Endothelial cell (in vitro differentiated cells): ENCODE results near the gene PNPLA5. TPM values are rescaled to one million over a fixed set of nuclear protein-coding genes. Genes with fewer than 3 reads are reported as not detected.
"Not testable (repeated sequence)": the region's sequence is repeated elsewhere in the genome, so short reads cannot be mapped to it uniquely, and the experiment has no call there.

Experiments
- DNase-seq: peaks from one replicate; pipeline ENCODE4 v3.0.0; 2021; ENCODE audit warnings: low spot score
- H3K27ac Mint-ChIP-seq: one replicate; pipeline ENCODE4 v1.8.0; 2021; ENCODE audit warnings: mixed read lengths, inconsistent platforms; ENCODE audit not compliant: unreplicated experiment
- H3K27me3 Mint-ChIP-seq: one replicate; pipeline ENCODE4 v1.8.0; 2021; ENCODE audit warnings: mild to moderate bottlenecking, moderate library complexity, mixed read lengths, inconsistent platforms; ENCODE audit not compliant: unreplicated experiment
- H3K36me3 Mint-ChIP-seq: one replicate; pipeline ENCODE4 v1.8.0; 2021; ENCODE audit warnings: mild to moderate bottlenecking, low read depth, mixed read lengths, inconsistent platforms; ENCODE audit not compliant: unreplicated experiment
- H3K4me1 Mint-ChIP-seq: one replicate; pipeline ENCODE4 v1.8.0; 2021; ENCODE audit warnings: mild to moderate bottlenecking, mixed read lengths, inconsistent platforms; ENCODE audit not compliant: unreplicated experiment
- H3K4me3 Mint-ChIP-seq: one replicate; pipeline ENCODE4 v1.8.0; 2021; ENCODE audit warnings: mild to moderate bottlenecking, mixed read lengths, inconsistent platforms; ENCODE audit not compliant: unreplicated experiment
- H3K9me3 Mint-ChIP-seq: one replicate; pipeline ENCODE4 v1.8.0; 2021; ENCODE audit warnings: mixed read lengths, inconsistent platforms; ENCODE audit not compliant: unreplicated experiment
- total RNA-seq: library from RNA; stranded (reverse); fragmentation: NEBNext Ultra II Directional; extraction: Animal tissue kit (Norgen Biotek cat#: 25700); gene quantifications from one replicate; pipeline ENCODE4 v1.2.1, GENCODE V29; 2021; ENCODE audit not compliant: unreplicated experiment
- TF ChIP-seq, protein P1 (sequence below): fragments of 200-600 bp; sonication (generic); IDR thresholded peaks from one replicate; pipeline ENCODE4 v1.5.0; 2021; ENCODE audit warnings: antibody characterized with exemption; ENCODE audit not compliant: unreplicated experiment

The PNPLA5 gene
- total RNA-seq, 1 donor from 2014 or later: not detected

DNA sequence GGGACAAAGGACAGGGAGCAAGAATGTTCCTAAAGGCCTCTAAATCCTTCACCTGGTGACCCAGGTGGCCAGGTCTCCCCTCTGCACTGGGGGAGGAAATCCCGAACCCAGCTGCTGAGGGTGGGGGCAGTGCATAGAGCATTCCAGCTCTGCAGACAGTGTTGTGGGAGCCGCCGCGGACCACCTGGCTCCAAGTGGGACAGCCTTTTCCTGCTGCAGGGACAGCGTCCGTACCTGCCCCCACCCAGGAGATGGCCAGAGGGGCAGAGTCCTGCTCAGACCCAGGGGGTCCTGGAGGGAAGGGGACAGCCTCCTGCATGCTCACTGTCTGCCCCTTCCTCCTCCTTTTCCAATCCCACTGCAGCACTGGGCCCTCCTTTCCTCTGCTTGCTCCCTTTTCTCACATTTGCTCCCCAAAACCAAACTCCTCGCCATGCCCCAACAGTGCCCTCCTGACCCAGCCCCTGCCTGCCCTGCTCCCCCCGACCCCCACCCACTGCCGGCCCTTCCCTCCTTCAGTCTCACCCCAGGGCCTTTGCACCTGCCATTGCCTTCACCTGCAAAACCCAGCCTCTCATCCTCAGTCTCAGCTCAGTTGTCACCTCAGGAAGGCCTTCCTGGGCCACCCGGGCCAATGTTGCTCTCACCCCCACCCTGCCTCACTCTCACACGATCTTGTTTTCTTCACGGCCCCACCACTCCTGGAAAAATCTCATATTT, 12.8 kb downstream of the PNPLA5 start:
- Mint-ChIP-seq H3K27ac (no peak overlapping the region), H3K4me1 (no peaks in the 10 kb centered on the region), H3K36me3 (peaks cover 4% of the 10 kb centered on the region), H3K4me3 (no peak overlapping the region), H3K27me3 (peaks cover 7% of the 10 kb centered on the region), H3K9me3 (no peaks in the 10 kb centered on the region)
- TF ChIP-seq, protein P1, sequence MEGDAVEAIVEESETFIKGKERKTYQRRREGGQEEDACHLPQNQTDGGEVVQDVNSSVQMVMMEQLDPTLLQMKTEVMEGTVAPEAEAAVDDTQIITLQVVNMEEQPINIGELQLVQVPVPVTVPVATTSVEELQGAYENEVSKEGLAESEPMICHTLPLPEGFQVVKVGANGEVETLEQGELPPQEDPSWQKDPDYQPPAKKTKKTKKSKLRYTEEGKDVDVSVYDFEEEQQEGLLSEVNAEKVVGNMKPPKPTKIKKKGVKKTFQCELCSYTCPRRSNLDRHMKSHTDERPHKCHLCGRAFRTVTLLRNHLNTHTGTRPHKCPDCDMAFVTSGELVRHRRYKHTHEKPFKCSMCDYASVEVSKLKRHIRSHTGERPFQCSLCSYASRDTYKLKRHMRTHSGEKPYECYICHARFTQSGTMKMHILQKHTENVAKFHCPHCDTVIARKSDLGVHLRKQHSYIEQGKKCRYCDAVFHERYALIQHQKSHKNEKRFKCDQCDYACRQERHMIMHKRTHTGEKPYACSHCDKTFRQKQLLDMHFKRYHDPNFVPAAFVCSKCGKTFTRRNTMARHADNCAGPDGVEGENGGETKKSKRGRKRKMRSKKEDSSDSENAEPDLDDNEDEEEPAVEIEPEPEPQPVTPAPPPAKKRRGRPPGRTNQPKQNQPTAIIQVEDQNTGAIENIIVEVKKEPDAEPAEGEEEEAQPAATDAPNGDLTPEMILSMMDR: no peak
- no peak for DNase-seq

- H3K9me3 Mint-ChIP-seq: no peaks in the 10 kb centered on the region
- H3K4me3 Mint-ChIP-seq: no peak overlapping the region
- no peak overlapping the region for H3K27ac Mint-ChIP-seq
- DNase-seq: no peak
- H3K27me3 Mint-ChIP-seq: peaks cover 7% of the 10 kb centered on the region
- peaks cover 4% of the 10 kb centered on the region for H3K36me3 Mint-ChIP-seq
- TF ChIP-seq, protein P1: no peak
- H3K4me1 Mint-ChIP-seq: no peaks in the 10 kb centered on the region
Measured at GRCh38 chr22:43878079-43878795, 13.6 kb downstream of the PNPLA5 start.

DNA sequence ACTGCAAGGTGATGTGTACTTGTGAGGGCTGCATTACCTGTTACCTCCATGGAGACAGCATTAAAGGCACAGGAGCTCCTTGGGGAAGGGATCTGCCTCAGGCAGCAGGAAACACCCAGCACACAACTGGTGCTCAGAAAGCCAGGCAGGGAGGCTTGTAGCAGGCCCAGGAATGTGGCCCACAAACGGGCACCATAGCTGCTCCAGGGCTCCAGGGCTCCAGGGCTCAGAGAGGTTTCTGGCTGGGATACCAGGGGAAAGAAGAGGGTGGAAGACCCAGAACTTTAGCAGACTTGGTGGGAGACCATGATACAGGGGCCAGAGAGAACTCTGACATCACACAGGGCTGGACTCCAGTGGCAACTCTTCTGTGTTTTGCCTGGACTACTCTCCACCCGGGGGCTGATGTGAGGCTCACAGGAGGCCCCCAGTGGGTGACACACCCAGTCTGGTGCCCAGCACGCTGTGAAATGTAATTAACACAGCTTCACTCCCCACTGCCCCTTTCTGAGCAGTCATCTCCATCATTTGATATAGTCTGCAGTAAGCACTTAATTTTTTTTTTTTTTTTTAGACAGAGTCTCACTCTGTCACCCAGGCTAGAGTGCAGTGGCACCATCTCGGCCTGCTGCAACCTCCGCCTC, 14.8 kb downstream of the PNPLA5 start:
- Mint-ChIP-seq H3K4me1 (no peaks in the 10 kb centered on the region), H3K27ac (no peak overlapping the region), H3K36me3 (no peaks in the 10 kb centered on the region), H3K9me3 (no peaks in the 10 kb centered on the region), H3K4me3 (no peak overlapping the region), H3K27me3 (peaks cover 3% of the 10 kb centered on the region)
- no peak for DNase-seq
- TF ChIP-seq, protein P1: no peak

DNA sequence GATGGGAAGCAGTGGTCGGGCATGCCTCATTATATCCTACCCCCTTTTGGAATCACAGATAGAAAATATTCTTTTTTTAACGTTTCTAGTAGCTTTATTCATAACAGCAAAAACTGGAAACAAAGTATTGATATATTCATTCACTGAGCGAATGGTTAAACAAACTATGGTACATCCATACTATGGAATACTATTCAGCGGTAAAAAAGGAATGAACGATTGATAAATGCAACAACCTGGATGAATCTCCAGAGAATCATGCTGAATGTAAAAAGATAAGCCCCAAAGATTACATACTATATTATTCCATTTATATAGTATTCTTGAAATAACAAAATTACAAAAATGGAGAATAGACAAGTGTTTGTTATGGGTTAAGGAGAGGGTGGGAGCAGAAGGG, 22.0 kb downstream of the PNPLA5 start:
- TF ChIP-seq, protein P1: no peak
- Mint-ChIP-seq H3K27me3 (peaks cover 4% of the 10 kb centered on the region), H3K9me3 (no peaks in the 10 kb centered on the region), H3K4me3 (no peak overlapping the region), H3K36me3 (no peaks in the 10 kb centered on the region), H3K27ac (no peak overlapping the region), H3K4me1 (no peaks in the 10 kb centered on the region)
- DNase-seq: no peak

DNA sequence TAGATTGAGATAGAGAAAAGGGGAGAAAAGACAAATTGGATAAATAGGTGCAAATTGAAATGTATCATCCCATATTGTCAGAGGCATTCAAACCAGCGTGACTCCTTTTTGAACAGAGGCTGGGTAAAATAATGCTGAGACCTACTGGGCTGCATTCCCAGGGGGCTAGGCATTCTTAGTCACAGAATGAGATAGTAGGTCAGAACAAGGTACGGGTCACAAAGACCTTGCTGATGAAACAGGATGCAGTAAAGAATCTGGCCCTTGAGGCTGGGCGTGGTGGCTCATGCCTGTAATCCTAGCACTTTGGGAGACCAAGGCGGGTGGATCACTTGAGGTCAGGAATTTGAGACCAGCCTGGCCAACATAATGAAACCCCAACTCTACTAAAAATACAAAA, 22.8 kb downstream of the PNPLA5 start:
- not testable (repeated sequence) for H3K4me3 Mint-ChIP-seq, H3K27me3 Mint-ChIP-seq, H3K27ac Mint-ChIP-seq, H3K4me1 Mint-ChIP-seq, H3K36me3 Mint-ChIP-seq, DNase-seq, H3K9me3 Mint-ChIP-seq
